ENCODE measurements around the gene AQP10.
"Not testable (repeated sequence)": the region's sequence is repeated elsewhere in the genome, so short reads cannot be mapped to it uniquely, and the experiment has no call there.

The AQP10 gene

DNA sequence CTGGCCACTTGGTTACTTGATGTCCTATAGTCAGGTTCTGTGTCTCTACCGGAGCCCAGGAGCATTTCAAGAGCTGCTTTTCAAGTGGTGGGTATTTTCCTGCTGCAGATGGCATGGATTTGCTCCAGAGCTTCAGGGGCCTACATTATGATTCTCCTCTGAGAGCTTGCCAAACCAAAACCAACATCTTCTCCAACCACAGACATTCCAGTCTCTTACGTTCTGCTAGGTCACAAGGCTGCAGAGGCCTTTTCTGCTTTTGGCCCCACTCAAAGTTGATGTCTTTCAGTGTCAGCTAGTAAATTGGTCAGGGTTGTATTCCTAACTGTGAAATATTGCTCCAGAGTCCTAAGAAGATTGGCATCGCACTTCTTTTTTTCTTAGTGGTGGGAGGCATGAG lies 14.7 kb upstream of the AQP10 start:
- no peak for TF ChIP-seq POLR2AphosphoS5 (IDR thresholded peaks at IDR 0.05; ENCODE audit: low read depth, low read length)
- no peak for TF ChIP-seq POLR2A (IDR thresholded peaks at IDR 0.05; ENCODE audit: low read depth, low read length)
- no peak for TF ChIP-seq TAF1 (IDR thresholded peaks at IDR 0.05; ENCODE audit: borderline replicate concordance, low read depth, low read length)
- DNase-seq (ENCODE audit: insufficient read length) (no peak), FAIRE-seq (no peak)

DNA sequence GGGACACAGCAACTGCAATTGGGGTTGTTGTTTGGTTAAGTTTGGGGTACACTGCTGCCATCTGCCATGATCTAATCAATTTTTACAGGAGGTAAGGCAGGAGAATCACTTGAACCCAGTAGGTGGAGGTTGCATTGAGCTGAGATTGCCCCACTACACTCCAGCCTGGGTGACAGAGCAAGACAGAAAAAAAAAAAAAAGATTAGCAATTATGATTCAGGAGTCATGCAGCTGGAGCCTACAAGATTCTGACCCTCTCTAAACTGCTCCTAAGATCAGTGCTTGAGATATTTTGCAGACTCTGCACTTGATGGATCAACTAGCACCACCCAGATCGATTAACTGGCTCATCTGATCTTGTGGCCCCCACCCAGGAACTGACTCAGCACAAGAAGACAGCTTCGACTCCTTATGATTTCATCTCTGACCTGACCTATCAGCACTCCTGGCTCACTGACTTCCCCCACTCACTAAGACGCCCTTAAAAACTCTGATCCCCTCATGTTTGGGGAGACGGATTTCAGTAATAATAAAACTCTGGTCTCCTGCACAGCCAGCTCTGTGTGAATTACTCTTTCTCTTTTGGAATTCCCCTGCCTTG lies 13.1 kb upstream of the AQP10 start:
- DNase-seq (ENCODE audit: insufficient read length); FAIRE-seq: not testable (repeated sequence)

DNA sequence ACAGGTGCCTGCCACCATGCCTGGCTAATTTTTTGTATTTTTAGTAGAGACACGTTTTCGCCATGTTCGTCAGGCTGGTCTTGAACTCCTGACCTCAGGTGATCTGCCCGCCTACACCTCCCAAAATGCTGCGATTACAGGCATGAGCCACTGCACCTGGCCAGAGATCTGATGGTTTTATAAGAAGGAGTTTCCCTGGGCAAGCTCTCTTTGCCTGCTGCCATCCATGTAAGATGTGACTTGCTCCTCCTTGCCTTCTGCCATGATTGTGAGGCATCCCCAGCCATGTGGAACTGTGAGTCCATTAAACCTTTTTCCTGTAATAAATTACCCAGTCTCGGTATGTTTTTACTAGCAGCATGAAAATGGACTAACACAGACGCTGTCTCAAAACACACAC lies 11.8 kb upstream of the AQP10 start:
- not testable (repeated sequence) for DNase-seq (ENCODE audit: insufficient read length)

GRCh38 chr1:154312229-154313065 lies 8.4 kb upstream of the AQP10 start:
- FAIRE-seq; DNase-seq (ENCODE audit: insufficient read length): not testable (repeated sequence)

More for the DNA sequence above, 11.8 kb upstream of the AQP10 start:
- not testable (repeated sequence) for FAIRE-seq

- FAIRE-seq (no peak), DNase-seq (ENCODE audit: insufficient read length) (no peak)
- TF ChIP-seq TAF1 (IDR thresholded peaks at IDR 0.05; ENCODE audit: borderline replicate concordance, low read depth, low read length), result no peak
- no peak for TF ChIP-seq POLR2AphosphoS5 (IDR thresholded peaks at IDR 0.05; ENCODE audit: low read depth, low read length)
- TF ChIP-seq POLR2A (IDR thresholded peaks at IDR 0.05; ENCODE audit: low read depth, low read length), result no peak
These were observed 7.9 kb upstream of the AQP10 start for GRCh38 chr1:154313066-154313356.

DNA sequence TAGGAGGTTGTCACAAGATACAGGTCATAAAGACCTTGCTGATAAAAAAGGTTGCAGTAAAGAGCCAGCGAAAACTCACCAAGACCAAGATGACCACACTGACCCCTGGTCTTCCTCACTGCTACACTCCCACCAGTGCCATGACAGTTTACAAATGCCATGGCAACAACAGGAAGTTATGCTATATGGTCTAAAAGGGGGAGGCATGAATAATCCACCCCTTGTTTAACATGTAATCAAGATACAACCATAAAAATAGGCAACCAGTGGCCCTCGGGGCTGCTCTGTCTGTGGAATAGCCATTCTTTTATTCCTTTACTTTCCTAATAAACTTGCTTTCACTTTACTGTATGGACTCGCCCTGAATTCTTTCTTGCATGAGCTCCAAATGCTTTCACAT lies 6.7 kb upstream of the AQP10 start:
- not testable (repeated sequence) for FAIRE-seq; DNase-seq (ENCODE audit: insufficient read length)

- DNase-seq (ENCODE audit: insufficient read length) (no peak), FAIRE-seq (no peak)
- TF ChIP-seq TAF1 (IDR thresholded peaks at IDR 0.05; ENCODE audit: borderline replicate concordance, low read depth, low read length), result no peak
- TF ChIP-seq POLR2A (IDR thresholded peaks at IDR 0.05; ENCODE audit: low read depth, low read length), result no peak
- TF ChIP-seq POLR2AphosphoS5 (IDR thresholded peaks at IDR 0.05; ENCODE audit: low read depth, low read length), result no peak
These were observed 4.2 kb upstream of the AQP10 start for GRCh38 chr1:154316704-154317103.

- TF ChIP-seq TAF1 (IDR thresholded peaks at IDR 0.05; ENCODE audit: borderline replicate concordance, low read depth, low read length) (no peak), POLR2A (IDR thresholded peaks at IDR 0.05; ENCODE audit: low read depth, low read length) (no peak), POLR2AphosphoS5 (IDR thresholded peaks at IDR 0.05; ENCODE audit: low read depth, low read length) (no peak)
- no peak for DNase-seq (ENCODE audit: insufficient read length)
- FAIRE-seq, result no peak
These were observed 2.5 kb upstream of the AQP10 start for GRCh38 chr1:154318386-154318785.

GRCh38 chr1:154321609-154321934 lies 679 bp downstream of the AQP10 start:
- not testable (repeated sequence) for FAIRE-seq; DNase-seq (ENCODE audit: insufficient read length)

DNA sequence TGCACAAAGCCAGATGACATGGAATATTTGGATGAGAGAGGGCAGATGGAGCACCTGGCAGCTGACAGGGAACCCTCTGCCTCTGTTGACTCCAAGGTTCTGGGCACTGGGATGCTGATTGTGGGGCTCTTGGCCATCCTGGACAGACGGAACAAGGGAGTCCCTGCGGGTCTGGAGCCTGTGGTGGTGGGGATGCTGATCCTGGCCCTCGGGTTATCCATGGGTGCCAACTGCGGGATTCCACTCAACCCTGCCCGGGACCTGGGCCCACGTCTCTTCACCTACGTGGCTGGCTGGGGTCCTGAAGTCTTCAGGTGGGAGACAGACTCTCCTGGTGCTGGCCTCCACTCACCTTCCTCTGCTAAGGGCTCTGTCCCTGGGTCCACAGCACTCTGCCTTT lies 2.6 kb downstream of the AQP10 start:
- DNase-seq (ENCODE audit: insufficient read length), result no peak
- no peak for FAIRE-seq
- no peak for TF ChIP-seq TAF1 (IDR thresholded peaks at IDR 0.05; ENCODE audit: borderline replicate concordance, low read depth, low read length)
- no peak for TF ChIP-seq POLR2A (IDR thresholded peaks at IDR 0.05; ENCODE audit: low read depth, low read length)
- no peak for TF ChIP-seq POLR2AphosphoS5 (IDR thresholded peaks at IDR 0.05; ENCODE audit: low read depth, low read length)

DNA sequence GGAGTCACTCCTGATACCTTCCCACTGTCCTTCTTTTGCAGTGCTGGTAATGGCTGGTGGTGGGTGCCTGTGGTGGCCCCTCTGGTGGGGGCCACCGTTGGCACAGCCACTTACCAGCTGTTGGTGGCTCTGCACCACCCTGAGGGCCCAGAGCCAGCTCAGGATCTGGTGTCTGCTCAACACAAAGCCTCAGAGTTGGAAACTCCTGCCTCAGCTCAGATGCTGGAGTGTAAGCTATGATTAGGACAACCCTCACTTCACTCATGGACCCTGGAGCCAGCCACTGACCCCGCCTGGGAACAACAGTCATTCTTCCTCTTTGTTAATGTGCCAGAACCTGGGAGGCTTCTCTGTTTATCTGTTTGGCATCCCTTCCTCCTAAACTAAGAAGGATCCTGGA lies 3.3 kb downstream of the AQP10 start:
- no peak for TF ChIP-seq POLR2AphosphoS5 (IDR thresholded peaks at IDR 0.05; ENCODE audit: low read depth, low read length)
- TF ChIP-seq TAF1 (IDR thresholded peaks at IDR 0.05; ENCODE audit: borderline replicate concordance, low read depth, low read length), result no peak
- no peak for TF ChIP-seq POLR2A (IDR thresholded peaks at IDR 0.05; ENCODE audit: low read depth, low read length)
- no peak for FAIRE-seq
- no peak for DNase-seq (ENCODE audit: insufficient read length)

- TF ChIP-seq POLR2AphosphoS5 (IDR thresholded peaks at IDR 0.05; ENCODE audit: low read depth, low read length) (no peak), POLR2A (IDR thresholded peaks at IDR 0.05; ENCODE audit: low read depth, low read length) (no peak), TAF1 (IDR thresholded peaks at IDR 0.05; ENCODE audit: borderline replicate concordance, low read depth, low read length) (no peak)
- peak; percentile 88 for FAIRE-seq
- peak; percentile 89 for DNase-seq (ENCODE audit: insufficient read length)
These were observed 4.0 kb downstream of the AQP10 start, which contains the start of gene ATP8B2 for GRCh38 chr1:154324669-154325582. ATP8B2 (plus strand) TSS chr1:154325525; CDS start chr1:154328142, 2,617 bp downstream.
